ENCODE data around the gene PPP1R12A. TPM values are rescaled to one million over a fixed set of nuclear protein-coding genes. Genes with fewer than 3 reads are reported as not detected.

The PPP1R12A gene
- total RNA-seq, 1 donor from 2014 or later = 95.8 TPM

DNA sequence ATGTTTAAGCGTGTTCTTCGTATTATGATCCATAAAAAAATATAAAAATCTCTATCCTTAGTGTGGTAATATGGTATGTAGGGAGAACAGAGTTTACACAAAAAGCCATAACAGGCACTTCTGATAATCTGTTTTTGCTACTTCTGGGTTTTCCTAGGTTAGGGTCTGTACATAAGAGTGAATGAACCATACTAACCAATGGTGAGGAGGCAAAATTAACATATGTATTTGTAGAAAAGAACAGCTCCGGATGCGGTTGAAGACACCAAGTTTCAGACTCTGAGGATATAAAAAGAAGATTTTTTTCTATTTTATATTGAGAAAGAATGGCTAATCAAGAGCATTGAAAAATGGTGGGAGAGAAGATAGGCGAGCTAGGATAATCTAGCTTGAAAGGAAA, 40.2 kb upstream of the PPP1R12A start:
- H3K4me3 ChIP-seq = no peak overlapping the region
- no peaks in the 10 kb centered on the region for H3K36me3 ChIP-seq
- H3K4me1 ChIP-seq = no peaks in the 10 kb centered on the region
- DNase-seq (ENCODE audit: extremely low spot score in 2 of 2) = no peak
- intact Hi-C loops (cut with DNase I) = no loop called here
- H3K27me3 ChIP-seq = no peaks in the 10 kb centered on the region
- no peak overlapping the region for H3K27ac ChIP-seq
- TF ChIP-seq POLR2AphosphoS5 (IDR thresholded peaks at IDR 0.05; ENCODE audit: insufficient read depth in 1 of 2, low read depth in 1 of 2) = no peak
- TF ChIP-seq POLR2A (IDR thresholded peaks at IDR 0.05) = no peak
- no peak for TF ChIP-seq CTCF (IDR thresholded peaks at IDR 0.05)
- H3K9me3 ChIP-seq = no peaks in the 10 kb centered on the region

- intact Hi-C loops (cut with DNase I) = no loop called here
- H3K4me3 ChIP-seq = no peak overlapping the region
- no peaks in the 10 kb centered on the region for H3K36me3 ChIP-seq
- no peak for DNase-seq (ENCODE audit: extremely low spot score in 2 of 2)
- H3K27ac ChIP-seq = no peak overlapping the region
- no peaks in the 10 kb centered on the region for H3K9me3 ChIP-seq
- H3K27me3 ChIP-seq = no peaks in the 10 kb centered on the region
- TF ChIP-seq POLR2A (IDR thresholded peaks at IDR 0.05) (no peak), POLR2AphosphoS5 (IDR thresholded peaks at IDR 0.05; ENCODE audit: insufficient read depth in 1 of 2, low read depth in 1 of 2) (no peak), CTCF (IDR thresholded peaks at IDR 0.05) (no peak)
- no peaks in the 10 kb centered on the region for H3K4me1 ChIP-seq
Measured at GRCh38 chr12:79973801-79974200, 38.9 kb upstream of the PPP1R12A start.

GRCh38 chr12:79964100-79964627, 29.3 kb upstream of the PPP1R12A start:
- no peak for DNase-seq (ENCODE audit: extremely low spot score in 2 of 2)
- intact Hi-C loops (cut with DNase I) = no loop called here
- Histone ChIP-seq H3K4me1 (no peaks in the 10 kb centered on the region), H3K9me3 (no peaks in the 10 kb centered on the region), H3K27me3 (no peaks in the 10 kb centered on the region), H3K27ac (no peak overlapping the region), H3K4me3 (no peak overlapping the region), H3K36me3 (no peaks in the 10 kb centered on the region)
- TF ChIP-seq POLR2A (IDR thresholded peaks at IDR 0.05) (no peak), CTCF (IDR thresholded peaks at IDR 0.05) (no peak), POLR2AphosphoS5 (IDR thresholded peaks at IDR 0.05; ENCODE audit: insufficient read depth in 1 of 2, low read depth in 1 of 2) (no peak)

GRCh38 chr12:79961411-79961810, 26.5 kb upstream of the PPP1R12A start:
- no peaks in the 10 kb centered on the region for H3K4me1 ChIP-seq
- no peak for TF ChIP-seq POLR2A (IDR thresholded peaks at IDR 0.05)
- TF ChIP-seq CTCF (IDR thresholded peaks at IDR 0.05) = no peak
- no peak for TF ChIP-seq POLR2AphosphoS5 (IDR thresholded peaks at IDR 0.05; ENCODE audit: insufficient read depth in 1 of 2, low read depth in 1 of 2)
- H3K9me3 ChIP-seq = no peaks in the 10 kb centered on the region
- H3K36me3 ChIP-seq = no peaks in the 10 kb centered on the region
- no peak overlapping the region for H3K27ac ChIP-seq
- intact Hi-C loops (cut with DNase I) = no loop called here
- no peaks in the 10 kb centered on the region for H3K27me3 ChIP-seq
- DNase-seq (ENCODE audit: extremely low spot score in 2 of 2) = no peak
- no peak overlapping the region for H3K4me3 ChIP-seq

DNA sequence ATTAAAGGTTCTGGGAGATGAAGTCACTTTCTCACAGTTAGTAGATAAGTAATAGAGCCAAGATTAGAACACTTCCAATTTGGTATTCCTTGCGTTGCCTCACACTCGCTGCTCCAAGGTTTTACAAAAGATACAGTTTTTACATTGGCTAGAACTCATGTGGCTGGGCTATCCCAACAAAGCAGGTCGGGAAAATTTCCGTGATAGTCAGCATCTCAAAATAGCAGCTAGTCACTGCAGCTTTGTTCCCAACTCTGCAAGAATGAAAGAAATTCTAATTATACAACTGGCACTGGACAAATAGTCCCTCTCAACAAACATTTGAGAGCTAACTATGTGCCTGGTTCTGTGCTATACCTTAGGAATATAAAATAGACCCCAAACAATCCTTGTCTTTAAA, 24.6 kb upstream of the PPP1R12A start:
- no peaks in the 10 kb centered on the region for H3K36me3 ChIP-seq
- no peak overlapping the region for H3K4me3 ChIP-seq
- H3K27ac ChIP-seq = no peak overlapping the region
- no peak for DNase-seq (ENCODE audit: extremely low spot score in 2 of 2)
- no peaks in the 10 kb centered on the region for H3K4me1 ChIP-seq
- no peaks in the 10 kb centered on the region for H3K27me3 ChIP-seq
- no peaks in the 10 kb centered on the region for H3K9me3 ChIP-seq
- no peak for TF ChIP-seq POLR2AphosphoS5 (IDR thresholded peaks at IDR 0.05; ENCODE audit: insufficient read depth in 1 of 2, low read depth in 1 of 2)
- TF ChIP-seq CTCF (IDR thresholded peaks at IDR 0.05) = no peak
- no peak for TF ChIP-seq POLR2A (IDR thresholded peaks at IDR 0.05)
- intact Hi-C loops (cut with DNase I) = no loop called here

Measured in vagina (tissue), 2 donors.